Measurements from ENCODE around the gene LRMDA.

LRMDA gene

DNA sequence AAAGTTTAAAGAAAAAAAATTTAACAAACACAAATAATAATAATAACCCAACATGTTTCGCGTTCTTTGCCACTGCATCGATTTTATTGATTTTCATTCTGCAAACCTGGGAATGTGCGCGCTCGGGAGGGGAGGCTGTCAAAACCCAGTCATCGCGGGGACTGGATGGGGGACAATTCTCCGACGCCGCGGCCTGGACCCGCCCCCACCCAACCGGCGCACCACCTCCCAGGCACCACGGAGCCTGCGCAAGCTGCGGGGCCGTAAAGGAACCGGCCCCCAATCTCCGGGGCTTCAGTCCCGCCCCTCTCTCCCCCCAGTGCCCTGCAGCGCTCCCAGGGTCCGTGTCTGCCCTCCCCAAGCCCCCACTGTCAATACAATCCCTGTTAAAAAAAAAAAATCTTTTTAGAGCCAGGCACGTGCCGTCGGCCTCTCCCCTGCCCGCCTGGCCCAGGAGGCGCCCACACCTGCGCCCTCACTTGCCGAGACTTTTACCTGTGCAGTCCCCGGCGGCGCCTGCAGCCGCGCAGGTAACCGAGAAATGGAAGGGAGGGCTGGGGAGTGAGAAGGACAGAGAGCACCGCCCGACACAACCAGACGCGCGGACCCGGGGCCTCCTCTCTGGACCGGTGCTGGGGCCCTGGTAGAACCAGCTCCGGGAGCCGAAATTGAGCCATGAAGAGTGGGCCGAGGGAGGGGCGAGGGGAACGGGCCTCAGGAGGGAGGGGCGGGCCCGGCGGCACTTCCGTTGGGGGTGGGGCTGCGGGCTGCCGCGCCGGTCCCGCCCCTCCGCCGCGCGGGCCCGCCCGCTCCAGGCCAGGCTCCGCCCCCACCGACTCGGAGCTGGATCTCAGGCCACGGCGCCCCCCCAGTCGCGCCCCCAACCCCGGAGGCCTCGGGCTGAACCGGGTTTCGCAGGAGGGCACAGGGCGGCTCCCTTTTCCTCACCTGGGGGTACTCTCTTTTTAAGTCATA lies 22.2 kb upstream of the LRMDA start:
- Histone ChIP-seq H3K9ac (ENCODE audit: low read depth, low read length) (no peak overlapping the region), H3K27ac (ENCODE audit: low read depth, low read length) (no peak overlapping the region), H3K27me3 (ENCODE audit: control insufficient read depth, insufficient read depth, low read length) (peaks cover 98% of the 10 kb centered on the region)

DNA sequence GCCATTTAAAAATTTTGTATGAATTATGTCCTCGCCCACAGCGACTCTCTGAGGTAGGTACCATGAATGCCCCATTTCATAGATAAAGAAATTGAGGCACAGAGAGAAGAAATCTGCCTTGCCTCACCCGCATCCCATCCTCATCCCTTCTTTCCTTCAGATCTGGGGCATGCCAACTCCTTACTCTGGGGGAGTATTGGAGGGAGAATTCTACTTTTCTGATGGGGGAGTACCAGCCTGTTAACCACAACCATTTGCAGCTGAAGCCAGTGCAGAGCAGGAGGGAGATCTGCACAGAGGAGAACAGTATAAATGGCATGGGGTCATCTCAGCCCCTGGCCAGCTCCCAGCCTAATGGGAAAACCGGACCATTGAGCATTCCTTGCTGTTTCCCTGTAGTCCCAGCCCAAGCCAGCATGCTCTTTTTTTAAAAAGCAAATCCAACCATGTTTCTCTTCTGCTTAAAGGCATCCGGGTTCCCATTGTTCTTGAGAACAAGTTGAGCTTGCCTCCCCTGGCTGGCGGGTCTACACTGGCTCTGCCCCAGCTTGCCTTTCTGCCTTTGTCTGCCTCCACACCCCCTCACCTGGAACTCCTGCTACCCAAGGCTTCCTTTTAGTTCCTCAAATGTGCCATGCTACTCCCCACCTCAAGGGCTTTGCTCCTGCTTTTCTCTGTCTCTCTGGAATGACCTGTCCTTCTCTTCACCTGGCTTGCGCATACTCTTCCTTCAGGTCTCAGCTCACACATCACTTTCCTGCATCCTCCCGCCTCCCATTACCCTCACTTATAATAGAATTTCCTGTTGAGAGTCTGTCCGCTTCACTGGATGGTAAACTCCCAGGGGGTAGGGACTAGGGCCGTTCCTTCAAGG lies 21.1 kb upstream of the LRMDA start:
- H3K4me1 ChIP-seq (ENCODE audit: control insufficient read depth, insufficient read depth, low read length): peaks cover 29% of the 10 kb centered on the region
- no peak overlapping the region for H3K4me3 ChIP-seq (ENCODE audit: low read depth, low read length)
- no peak overlapping the region for H3K9ac ChIP-seq (ENCODE audit: low read depth, low read length)
- H3K36me3 ChIP-seq (ENCODE audit: control insufficient read depth, insufficient read depth, low read length): no peaks in the 10 kb centered on the region
- H3K27ac ChIP-seq (ENCODE audit: low read depth, low read length): no peak overlapping the region
- no peaks in the 10 kb centered on the region; the same call in 1 of the 2 replicates for H3K9me3 ChIP-seq (ENCODE audit: control insufficient read depth, insufficient read depth, low read length)
- H3K27me3 ChIP-seq (ENCODE audit: control insufficient read depth, insufficient read depth, low read length): peaks cover 98% of the 10 kb centered on the region

More for the DNA sequence above, 22.2 kb upstream of the LRMDA start:
- H3K36me3 ChIP-seq (ENCODE audit: control insufficient read depth, insufficient read depth, low read length): no peaks in the 10 kb centered on the region
- H3K9me3 ChIP-seq (ENCODE audit: control insufficient read depth, insufficient read depth, low read length): no peaks in the 10 kb centered on the region; the same call in 1 of the 2 replicates
- peaks cover 36% of the 10 kb centered on the region for H3K4me1 ChIP-seq (ENCODE audit: control insufficient read depth, insufficient read depth, low read length)
- peak overlapping the region; percentile 74 for H3K4me3 ChIP-seq (ENCODE audit: low read depth, low read length)

DNA sequence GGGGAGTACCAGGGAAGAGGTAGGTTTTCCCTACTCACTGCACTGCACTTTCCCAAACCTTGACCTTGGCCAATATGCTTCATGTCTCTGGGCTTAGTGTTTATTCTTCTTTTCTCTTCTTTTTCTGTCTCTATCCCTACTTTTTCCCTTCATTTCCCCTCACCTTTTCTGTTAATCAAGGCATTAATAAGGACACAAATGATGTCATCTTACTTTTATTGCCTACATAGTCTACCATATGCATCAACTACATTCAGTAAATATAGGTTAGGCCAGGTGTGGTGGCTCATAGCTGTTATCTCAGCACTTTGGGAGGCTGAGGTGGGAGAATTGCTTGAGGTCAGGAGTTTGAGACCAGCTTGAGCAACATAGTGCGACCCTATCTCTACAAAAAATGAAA lies 16.9 kb upstream of the LRMDA start:
- Histone ChIP-seq H3K36me3 (ENCODE audit: control insufficient read depth, insufficient read depth, low read length) (no peaks in the 10 kb centered on the region), H3K9ac (ENCODE audit: low read depth, low read length) (no peak overlapping the region), H3K4me1 (ENCODE audit: control insufficient read depth, insufficient read depth, low read length) (peaks cover 24% of the 10 kb centered on the region), H3K4me3 (ENCODE audit: low read depth, low read length) (no peak overlapping the region), H3K27me3 (ENCODE audit: control insufficient read depth, insufficient read depth, low read length) (peaks cover 100% of the 10 kb centered on the region), H3K27ac (ENCODE audit: low read depth, low read length) (no peak overlapping the region), H3K9me3 (ENCODE audit: control insufficient read depth, insufficient read depth, low read length) (no peaks in the 10 kb centered on the region)

GRCh38 chr10:75417522-75417927 lies 13.9 kb upstream of the LRMDA start:
- H3K36me3 ChIP-seq (ENCODE audit: control insufficient read depth, insufficient read depth, low read length): no peaks in the 10 kb centered on the region
- peaks cover 92% of the 10 kb centered on the region for H3K27me3 ChIP-seq (ENCODE audit: control insufficient read depth, insufficient read depth, low read length)
- no peaks in the 10 kb centered on the region for H3K9me3 ChIP-seq (ENCODE audit: control insufficient read depth, insufficient read depth, low read length)
- H3K27ac ChIP-seq (ENCODE audit: low read depth, low read length): no peak overlapping the region
- no peak overlapping the region for H3K9ac ChIP-seq (ENCODE audit: low read depth, low read length)
- H3K4me3 ChIP-seq (ENCODE audit: low read depth, low read length): no peak overlapping the region
- H3K4me1 ChIP-seq (ENCODE audit: control insufficient read depth, insufficient read depth, low read length): peaks cover 13% of the 10 kb centered on the region

- Histone ChIP-seq H3K4me1 (ENCODE audit: control insufficient read depth, insufficient read depth, low read length) (peaks cover 13% of the 10 kb centered on the region), H3K9me3 (ENCODE audit: control insufficient read depth, insufficient read depth, low read length) (no peaks in the 10 kb centered on the region), H3K36me3 (ENCODE audit: control insufficient read depth, insufficient read depth, low read length) (no peaks in the 10 kb centered on the region), H3K27ac (ENCODE audit: low read depth, low read length) (no peak overlapping the region), H3K27me3 (ENCODE audit: control insufficient read depth, insufficient read depth, low read length) (peaks cover 92% of the 10 kb centered on the region), H3K4me3 (ENCODE audit: low read depth, low read length) (no peak overlapping the region), H3K9ac (ENCODE audit: low read depth, low read length) (no peak overlapping the region)
Observed at GRCh38 chr10:75418293-75418692, 13.1 kb upstream of the LRMDA start.

DNA sequence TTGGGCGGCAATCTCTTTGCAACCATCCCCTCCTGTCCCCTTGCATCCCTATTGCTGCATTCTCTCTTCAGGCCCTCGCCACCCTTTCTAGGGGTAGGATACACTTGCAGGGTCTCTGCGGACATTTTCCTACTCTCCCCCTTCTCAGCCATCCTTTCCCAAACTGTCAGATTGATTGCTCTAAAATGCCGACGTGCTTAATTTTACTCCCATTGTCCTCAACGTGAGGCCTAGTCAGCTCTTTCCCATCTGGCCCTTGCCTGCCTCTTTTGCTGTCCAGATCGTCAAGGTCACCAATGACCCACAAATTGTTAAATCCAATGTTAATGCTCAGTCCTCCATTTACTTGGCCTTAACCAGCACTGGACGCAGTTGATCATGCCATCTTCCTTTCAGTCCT lies 12.7 kb upstream of the LRMDA start:
- peaks cover 13% of the 10 kb centered on the region for H3K4me1 ChIP-seq (ENCODE audit: control insufficient read depth, insufficient read depth, low read length)
- H3K36me3 ChIP-seq (ENCODE audit: control insufficient read depth, insufficient read depth, low read length): no peaks in the 10 kb centered on the region
- peaks cover 92% of the 10 kb centered on the region for H3K27me3 ChIP-seq (ENCODE audit: control insufficient read depth, insufficient read depth, low read length)
- H3K27ac ChIP-seq (ENCODE audit: low read depth, low read length): no peak overlapping the region
- H3K9ac ChIP-seq (ENCODE audit: low read depth, low read length): no peak overlapping the region
- no peaks in the 10 kb centered on the region for H3K9me3 ChIP-seq (ENCODE audit: control insufficient read depth, insufficient read depth, low read length)
- no peak overlapping the region for H3K4me3 ChIP-seq (ENCODE audit: low read depth, low read length)

GRCh38 chr10:75422913-75423312 lies 8.5 kb upstream of the LRMDA start:
- Histone ChIP-seq H3K27me3 (ENCODE audit: control insufficient read depth, insufficient read depth, low read length) (peaks cover 90% of the 10 kb centered on the region), H3K27ac (ENCODE audit: low read depth, low read length) (no peak overlapping the region)

DNA sequence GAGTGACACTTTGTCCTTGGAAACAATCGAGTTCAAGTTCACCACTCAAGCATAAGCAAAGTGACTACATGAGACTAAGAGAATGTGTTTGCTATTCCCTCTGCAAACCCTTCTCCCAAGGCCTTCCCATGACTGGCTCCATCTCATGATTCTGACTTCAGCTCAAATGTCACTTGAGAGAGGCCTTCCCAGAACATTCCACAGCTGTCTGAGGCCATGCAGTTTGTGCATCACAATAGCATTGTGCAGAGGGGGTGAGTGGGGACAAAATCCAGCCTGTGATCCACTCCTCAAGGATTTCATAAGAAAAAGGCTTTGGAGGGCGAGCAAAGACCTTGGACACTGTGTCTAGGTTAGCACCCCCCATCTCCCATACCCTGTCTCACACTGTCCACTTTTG lies 6.9 kb upstream of the LRMDA start:
- Histone ChIP-seq H3K4me3 (ENCODE audit: low read depth, low read length) (no peak overlapping the region), H3K4me1 (ENCODE audit: control insufficient read depth, insufficient read depth, low read length) (peaks cover under 1% of the 10 kb centered on the region; the same call in 1 of the 2 replicates), H3K9ac (ENCODE audit: low read depth, low read length) (no peak overlapping the region), H3K9me3 (ENCODE audit: control insufficient read depth, insufficient read depth, low read length) (no peaks in the 10 kb centered on the region), H3K27me3 (ENCODE audit: control insufficient read depth, insufficient read depth, low read length) (peaks cover 90% of the 10 kb centered on the region), H3K27ac (ENCODE audit: low read depth, low read length) (no peak overlapping the region), H3K36me3 (ENCODE audit: control insufficient read depth, insufficient read depth, low read length) (no peaks in the 10 kb centered on the region)

More at GRCh38 chr10:75422913-75423312, 8.5 kb upstream of the LRMDA start:
- Histone ChIP-seq H3K36me3 (ENCODE audit: control insufficient read depth, insufficient read depth, low read length) (no peaks in the 10 kb centered on the region), H3K4me3 (ENCODE audit: low read depth, low read length) (no peak overlapping the region), H3K9me3 (ENCODE audit: control insufficient read depth, insufficient read depth, low read length) (no peaks in the 10 kb centered on the region), H3K9ac (ENCODE audit: low read depth, low read length) (no peak overlapping the region), H3K4me1 (ENCODE audit: control insufficient read depth, insufficient read depth, low read length) (peaks cover 3% of the 10 kb centered on the region)

DNA sequence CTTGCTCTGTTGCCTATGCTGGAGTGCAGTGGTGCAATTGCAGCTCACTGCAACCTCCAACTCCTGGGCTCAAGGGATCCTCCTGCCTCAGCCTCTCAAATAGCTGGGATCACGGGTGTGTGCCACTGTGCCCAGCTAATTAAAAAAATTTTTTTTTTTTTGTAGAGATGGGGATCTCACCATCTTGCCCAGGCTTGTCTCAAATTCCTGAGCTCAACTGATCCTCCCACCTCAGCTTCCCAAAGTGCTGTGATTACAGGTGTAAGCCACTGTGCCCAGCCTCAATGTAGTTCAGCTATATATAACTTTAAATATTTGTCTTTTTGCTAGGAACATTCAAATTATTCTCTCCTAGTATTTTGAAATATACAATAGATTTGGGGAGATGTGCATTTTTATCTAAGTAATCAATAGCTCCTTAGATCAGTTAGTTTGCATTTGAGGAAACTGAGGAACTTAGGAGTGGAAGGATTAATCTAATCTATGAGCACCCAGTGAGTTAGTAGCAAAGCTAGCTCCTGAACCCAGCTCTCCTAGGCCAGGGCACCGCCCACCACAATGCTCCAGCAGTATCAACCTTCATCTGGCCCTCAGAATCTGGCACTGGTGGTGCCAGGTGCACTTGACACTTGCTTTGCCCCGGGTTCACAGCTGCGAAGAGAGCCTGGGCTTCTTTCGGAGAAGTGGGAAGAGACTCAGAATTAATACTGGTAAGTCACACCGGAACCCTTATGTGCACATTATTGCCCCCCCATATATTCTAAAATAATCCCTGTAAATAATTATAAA lies 5.9 kb upstream of the LRMDA start:
- Histone ChIP-seq H3K4me1 (ENCODE audit: control insufficient read depth, insufficient read depth, low read length) (peaks cover 10% of the 10 kb centered on the region), H3K4me3 (ENCODE audit: low read depth, low read length) (no peak overlapping the region), H3K27ac (ENCODE audit: low read depth, low read length) (no peak overlapping the region), H3K9ac (ENCODE audit: low read depth, low read length) (no peak overlapping the region), H3K9me3 (ENCODE audit: control insufficient read depth, insufficient read depth, low read length) (no peaks in the 10 kb centered on the region), H3K27me3 (ENCODE audit: control insufficient read depth, insufficient read depth, low read length) (peaks cover 90% of the 10 kb centered on the region), H3K36me3 (ENCODE audit: control insufficient read depth, insufficient read depth, low read length) (no peaks in the 10 kb centered on the region)

- Histone ChIP-seq H3K4me1 (ENCODE audit: control insufficient read depth, insufficient read depth, low read length) (peaks cover 17% of the 10 kb centered on the region), H3K9me3 (ENCODE audit: control insufficient read depth, insufficient read depth, low read length) (no peaks in the 10 kb centered on the region), H3K27me3 (ENCODE audit: control insufficient read depth, insufficient read depth, low read length) (peaks cover 92% of the 10 kb centered on the region), H3K36me3 (ENCODE audit: control insufficient read depth, insufficient read depth, low read length) (no peaks in the 10 kb centered on the region), H3K27ac (ENCODE audit: low read depth, low read length) (no peak overlapping the region), H3K4me3 (ENCODE audit: low read depth, low read length) (no peak overlapping the region), H3K9ac (ENCODE audit: low read depth, low read length) (no peak overlapping the region)
Observed at GRCh38 chr10:75426880-75427279, 4.5 kb upstream of the LRMDA start.

Measured in HUES48 (cell line).